Measurements from ENCODE around the gene PUDP. TPM values are rescaled to one million over a fixed set of nuclear protein-coding genes. Genes with fewer than 3 reads are reported as not detected.

PUDP gene
- total and polyA plus RNA-seq, 2 experiments from 2014 or later: 22.6 to 32.8 TPM

DNA sequence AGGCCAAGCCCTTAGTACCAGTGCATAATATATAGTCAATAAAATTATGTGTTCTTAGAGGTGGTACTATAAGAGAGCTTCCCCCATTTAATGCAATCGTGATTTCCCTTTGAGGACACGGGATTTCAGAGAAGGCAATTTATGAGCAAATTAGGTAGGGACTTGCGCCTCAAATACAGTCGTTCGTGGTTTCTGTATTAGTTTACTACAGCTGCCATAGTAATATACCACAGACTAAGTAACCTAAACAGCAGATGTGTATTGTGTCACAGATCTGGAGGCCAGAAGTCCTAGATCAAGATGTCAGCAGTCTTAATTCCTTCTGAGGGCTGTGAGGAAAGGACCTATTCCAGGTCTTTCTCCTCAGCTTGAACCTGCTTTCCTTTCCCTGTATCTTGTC is 1.5 kb upstream of the PUDP start:
- Histone ChIP-seq H3K9me3 (ENCODE audit: low read depth) (no peaks in the 10 kb centered on the region), H3K4me2 (no peak overlapping the region), H3K27ac (no peak overlapping the region), H3K36me3 (replicated peaks; ENCODE audit: insufficient read depth, low read depth) (no peaks in the 10 kb centered on the region), H4K20me1 (ENCODE audit: insufficient read depth, poor library complexity, severe bottlenecking) (no peaks in the 10 kb centered on the region), H3K79me2 (peaks cover 5% of the 10 kb centered on the region), H3K9me2 (replicated peaks; ENCODE audit: insufficient read depth) (no peaks in the 10 kb centered on the region), H3K27me3 (no peaks in the 10 kb centered on the region), H3K4me1 (ENCODE audit: insufficient read depth) (no peaks in the 10 kb centered on the region), H3K4me3 (no peak overlapping the region), H2AFZ (no peak overlapping the region)
- TF ChIP-seq, protein P1, sequence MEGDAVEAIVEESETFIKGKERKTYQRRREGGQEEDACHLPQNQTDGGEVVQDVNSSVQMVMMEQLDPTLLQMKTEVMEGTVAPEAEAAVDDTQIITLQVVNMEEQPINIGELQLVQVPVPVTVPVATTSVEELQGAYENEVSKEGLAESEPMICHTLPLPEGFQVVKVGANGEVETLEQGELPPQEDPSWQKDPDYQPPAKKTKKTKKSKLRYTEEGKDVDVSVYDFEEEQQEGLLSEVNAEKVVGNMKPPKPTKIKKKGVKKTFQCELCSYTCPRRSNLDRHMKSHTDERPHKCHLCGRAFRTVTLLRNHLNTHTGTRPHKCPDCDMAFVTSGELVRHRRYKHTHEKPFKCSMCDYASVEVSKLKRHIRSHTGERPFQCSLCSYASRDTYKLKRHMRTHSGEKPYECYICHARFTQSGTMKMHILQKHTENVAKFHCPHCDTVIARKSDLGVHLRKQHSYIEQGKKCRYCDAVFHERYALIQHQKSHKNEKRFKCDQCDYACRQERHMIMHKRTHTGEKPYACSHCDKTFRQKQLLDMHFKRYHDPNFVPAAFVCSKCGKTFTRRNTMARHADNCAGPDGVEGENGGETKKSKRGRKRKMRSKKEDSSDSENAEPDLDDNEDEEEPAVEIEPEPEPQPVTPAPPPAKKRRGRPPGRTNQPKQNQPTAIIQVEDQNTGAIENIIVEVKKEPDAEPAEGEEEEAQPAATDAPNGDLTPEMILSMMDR (IDR thresholded peaks at IDR 0.05; ENCODE audit: poor library complexity): no peak
- TF ChIP-seq EZH2 (IDR thresholded peaks at IDR 0.05; ENCODE audit: borderline replicate concordance): no peak
- no peak for TF ChIP-seq EZH2phosphoT487 (IDR thresholded peaks at IDR 0.05; ENCODE audit: low read depth, severe bottlenecking, unreplicated experiment)
- 82% methylated on average over 5 of the region's 5 CpGs for WGBS (ENCODE audit: low lambda C conversion rate, missing lambda C conversion rate)
- no peak for DNase-seq (ENCODE audit: low spot score)

DNA sequence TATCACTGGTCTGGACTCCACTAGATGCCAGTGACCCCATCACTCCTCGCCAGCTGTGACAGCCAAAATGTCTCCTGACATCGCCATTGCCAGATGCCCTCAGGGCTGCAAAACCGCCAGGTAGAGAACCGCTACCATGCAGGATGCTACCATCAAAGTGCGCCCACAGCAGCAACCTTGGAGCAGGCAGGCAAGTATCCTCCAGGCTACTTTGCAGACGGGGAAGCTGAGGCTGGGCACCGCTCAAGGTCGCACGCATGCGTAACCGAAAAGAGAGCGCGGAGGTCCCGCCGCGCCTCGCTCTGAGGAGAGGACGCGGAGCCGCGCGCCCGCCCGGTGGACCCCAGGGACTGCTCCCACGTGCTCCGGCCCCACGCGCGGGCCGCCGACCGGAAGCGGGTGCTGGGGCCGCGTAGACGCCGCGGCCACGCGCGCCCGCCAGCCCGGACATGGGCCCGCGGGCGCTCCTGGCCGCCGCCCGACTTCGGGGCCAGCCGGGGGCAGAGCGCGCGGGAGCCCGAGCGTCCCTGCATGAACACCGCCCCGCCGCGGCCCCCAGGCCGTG is 458 bp downstream of the PUDP start, which contains the start of gene STS:
Gene STS (plus strand): TSS at position 300 of the 565 bp plus-strand sequence. CDS start 105,488 bp downstream, outside the sequence.
- peak; percentile 59 for DNase-seq (ENCODE audit: low spot score)
- 51% methylated on average over 33 of the region's 61 CpGs for WGBS (ENCODE audit: low lambda C conversion rate, missing lambda C conversion rate)
- H3K9me3 ChIP-seq (ENCODE audit: low read depth): no peaks in the 10 kb centered on the region

DNA sequence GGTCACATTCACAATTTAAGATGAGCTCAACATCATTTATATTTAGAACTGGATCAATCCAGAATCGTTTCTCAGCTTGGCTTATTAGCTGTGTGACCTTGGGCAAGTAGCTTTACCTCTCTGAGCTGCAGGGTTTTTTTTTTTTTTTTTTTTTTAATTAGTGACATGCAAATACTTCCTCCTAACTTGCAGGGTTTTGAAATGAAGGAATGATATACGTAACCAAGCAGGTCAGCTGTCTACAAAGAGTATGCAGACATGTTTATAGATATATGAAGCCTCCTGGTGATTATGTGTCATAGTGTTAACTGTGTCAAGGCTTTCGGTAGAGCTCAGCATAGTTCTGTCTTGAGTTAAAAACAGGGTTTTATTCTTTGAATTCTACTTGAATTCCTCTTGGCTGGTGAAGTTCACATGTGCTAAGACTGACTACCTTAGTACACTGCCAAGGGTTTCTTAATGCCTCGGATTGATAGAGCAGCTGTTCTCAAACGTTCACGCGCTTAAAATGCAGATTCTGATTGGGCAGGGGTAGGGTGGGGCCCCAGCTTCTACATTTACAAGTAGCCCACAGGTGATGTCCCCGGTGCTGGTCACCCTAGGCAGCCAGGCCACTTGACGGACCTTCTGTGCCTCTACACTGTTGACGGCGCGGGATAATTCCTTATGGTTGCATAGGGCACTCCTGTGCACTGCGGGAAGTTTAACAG is 1.1 kb downstream of the PUDP start:
- Histone ChIP-seq H2AFZ (peak overlapping the region; percentile 76), H4K20me1 (ENCODE audit: insufficient read depth, poor library complexity, severe bottlenecking) (no peaks in the 10 kb centered on the region), H3K79me2 (peaks cover 10% of the 10 kb centered on the region)

More for the DNA sequence above, 458 bp downstream of the PUDP start, which contains the start of gene STS:
- Histone ChIP-seq H3K36me3 (replicated peaks; ENCODE audit: insufficient read depth, low read depth) (no peaks in the 10 kb centered on the region), H3K4me3 (peak within 1 kb of the TSS; percentile 94), H3K79me2 (peaks cover 5% of the 10 kb centered on the region), H3K9me2 (replicated peaks; ENCODE audit: insufficient read depth) (no peaks in the 10 kb centered on the region), H4K20me1 (ENCODE audit: insufficient read depth, poor library complexity, severe bottlenecking) (no peaks in the 10 kb centered on the region), H3K27me3 (no peaks in the 10 kb centered on the region), H3K4me2 (peak within 1 kb of the TSS; percentile 81), H3K4me1 (ENCODE audit: insufficient read depth) (no peaks in the 10 kb centered on the region), H2AFZ (peak within 1 kb of the TSS; percentile 92), H3K27ac (peak within 1 kb of the TSS; percentile 97)
- TF ChIP-seq EZH2phosphoT487 (IDR thresholded peaks at IDR 0.05; ENCODE audit: low read depth, severe bottlenecking, unreplicated experiment) (no peak), EZH2 (IDR thresholded peaks at IDR 0.05; ENCODE audit: borderline replicate concordance) (no peak)
- TF ChIP-seq, protein P1 (IDR thresholded peaks at IDR 0.05; ENCODE audit: poor library complexity): no peak

More for the DNA sequence above, 1.1 kb downstream of the PUDP start:
- peak overlapping the region; percentile 77 for H3K4me2 ChIP-seq
- H3K36me3 ChIP-seq (replicated peaks; ENCODE audit: insufficient read depth, low read depth): no peaks in the 10 kb centered on the region
- no peak for DNase-seq (ENCODE audit: low spot score)
- H3K9me3 ChIP-seq (ENCODE audit: low read depth): no peaks in the 10 kb centered on the region
- WGBS (ENCODE audit: low lambda C conversion rate, missing lambda C conversion rate): 61% methylated on average over 13 of the region's 13 CpGs
- peak overlapping the region; percentile 27 for H3K4me3 ChIP-seq
- no peaks in the 10 kb centered on the region for H3K27me3 ChIP-seq
- TF ChIP-seq, protein P1 (IDR thresholded peaks at IDR 0.05; ENCODE audit: poor library complexity): no peak
- no peak for TF ChIP-seq EZH2 (IDR thresholded peaks at IDR 0.05; ENCODE audit: borderline replicate concordance)
- TF ChIP-seq EZH2phosphoT487 (IDR thresholded peaks at IDR 0.05; ENCODE audit: low read depth, severe bottlenecking, unreplicated experiment): no peak
- no peaks in the 10 kb centered on the region for H3K9me2 ChIP-seq (replicated peaks; ENCODE audit: insufficient read depth)
- peak overlapping the region; percentile 97 for H3K27ac ChIP-seq
- no peaks in the 10 kb centered on the region for H3K4me1 ChIP-seq (ENCODE audit: insufficient read depth)
